Measurements from ENCODE around the gene XPOT. TPM values are rescaled to one million over a fixed set of nuclear protein-coding genes. Genes with fewer than 3 reads are reported as not detected.

XPOT gene
- total RNA-seq, 1 donor from 2014 or later = 96.1 TPM

Other genes starting within 250 kb of the XPOT start
- gene KICS2, start 182.1 kb upstream of the XPOT start, total RNA-seq = 6.8 TPM
- not detected for gene C12orf56, start 13.6 kb upstream of the XPOT start, total RNA-seq
- gene TBK1, start 47.7 kb downstream of the XPOT start, total RNA-seq = 23.4 TPM
- 90.6 TPM for gene RASSF3, start 206.1 kb downstream of the XPOT start, total RNA-seq